K562 (cell line): ENCODE results near the gene TMEM218. TPM values are rescaled to one million over a fixed set of nuclear protein-coding genes. Genes with fewer than 3 reads are reported as not detected.

Source experiments
- ATAC-seq: fragments of 200-7000 bp; cut with Tn5 transposase; 3 replicates; pipeline ENCODE4 v1.9.1; 2020; ENCODE audit warnings: moderate library complexity
- BruUV-seq: library from RNA; stranded (reverse); fragments of 400-500 nt; replicated peaks from 2 replicates; lab custom pipeline; 2021; lab: Mats Ljungman, UMichigan
- CTCF ChIA-PET: fragments of 300-600 bp; formaldehyde crosslinking; extraction: SDS; loops from one replicate; lab custom pipeline; 2021; ENCODE audit warnings: low intra/inter-chr PET ratio; lab: Yijun Ruan, JAX
- POLR2A ChIA-PET: fragments of 300-600, 350-650 bp; sonication (Branson Sonifier 250); formaldehyde crosslinking; extraction: SDS; loops from one replicate; lab custom pipeline; 2021; ENCODE audit warnings: antibody characterized with exemption, inconsistent platforms; lab: Yijun Ruan, JAX
- DNase-seq, 4 experiments: peaks; one replicate each; pipeline versions ENCODE4 v3.0.0 to v3.0.0-alpha.2; 2011 to 2018; ENCODE audit warnings: low spot score in 3 of 4, mixed read lengths in 3 of 4; ENCODE audit errors: extremely low read depth in 1 of 4
- FAIRE-seq: peaks from 2 replicates; lab custom pipeline; 2011; peaks lifted over from hg19 to GRCh38; lab: Jason Lieb, UNC
- H2AFZ ChIP-seq: 2 replicates; pipeline ENCODE4 v1.6.0; 2011; ENCODE audit warnings: low read depth, low read length, control low read depth, inconsistent platforms
- H3K27ac ChIP-seq: fragments of 200-600 bp; 3 replicates; pipeline ENCODE4 v1.8.0; 2011; ENCODE audit warnings: low read depth, mild to moderate bottlenecking, control low read depth, inconsistent platforms, low read length, moderate library complexity, mixed read lengths; ENCODE audit errors: extremely low read depth
- H3K27me3 ChIP-seq, 2 experiments: fragments of 300-600 bp in 1 of 2; 2 replicates in 1 of 2; 3 replicates in 1 of 2; pipeline versions ENCODE4 v1.6.0 to v1.8.0; 2011; ENCODE audit warnings: inconsistent platforms in 2 of 2, low read length in 2 of 2, mild to moderate bottlenecking in 1 of 2, mixed read lengths in 1 of 2, moderate library complexity in 1 of 2; ENCODE audit not compliant: control insufficient read depth in 2 of 2, insufficient read depth in 2 of 2
- H3K36me3 ChIP-seq: fragments of 300-600 bp; 3 replicates; pipeline ENCODE4 v1.8.0; 2011; ENCODE audit warnings: mild to moderate bottlenecking, low read length, inconsistent platforms; ENCODE audit not compliant: control insufficient read depth, insufficient read depth
- H3K4me1 ChIP-seq, 2 experiments: fragments of 200-600 bp in 1 of 2; replicated peaks in 1 of 2; 2 replicates in 1 of 2; 3 replicates in 1 of 2; pipeline versions ENCODE4 v1.5.1 to v1.8.0; 2011; ENCODE audit warnings: inconsistent platforms in 2 of 2, low read length in 2 of 2, mild to moderate bottlenecking in 1 of 2, mixed read lengths in 1 of 2, moderate library complexity in 1 of 2; ENCODE audit not compliant: control insufficient read depth in 2 of 2, insufficient read depth in 2 of 2
- H3K4me2 ChIP-seq: 2 replicates; pipeline ENCODE4 v1.6.1; 2011; ENCODE audit warnings: low read length, control low read depth, inconsistent platforms, mixed read lengths; ENCODE audit not compliant: insufficient read depth
- H3K4me3 ChIP-seq: fragments of 200-600 bp; sonication (generic), shearing (Covaris generic); 2 replicates; pipeline ENCODE4 v1.5.1; 2016; ENCODE audit warnings: control low read depth, inconsistent platforms
- H3K79me2 ChIP-seq: fragments of 200-600 bp; 3 replicates; pipeline ENCODE4 v1.8.0; 2011; ENCODE audit warnings: low read length, inconsistent platforms; ENCODE audit not compliant: control insufficient read depth, insufficient read depth
- H3K9ac ChIP-seq, 2 experiments: 2 replicates each; pipeline versions ENCODE4 v1.6.0 to v1.6.1; 2011; ENCODE audit warnings: low read depth in 2 of 2, low read length in 2 of 2, control low read depth in 1 of 2, inconsistent platforms in 1 of 2, mild to moderate bottlenecking in 1 of 2, mixed read lengths in 1 of 2; ENCODE audit not compliant: insufficient read depth in 1 of 2
- H3K9me1 ChIP-seq: one replicate; pipeline ENCODE4 v1.6.0; 2011; ENCODE audit warnings: inconsistent platforms, mild to moderate bottlenecking, low read length, moderate library complexity; ENCODE audit not compliant: control insufficient read depth, insufficient read depth
- H3K9me3 ChIP-seq: replicated peaks from 2 replicates; pipeline ENCODE4 v1.5.1; 2011; ENCODE audit warnings: low read depth, low read length, inconsistent platforms; ENCODE audit not compliant: control insufficient read depth, insufficient read depth
- H4K20me1 ChIP-seq: replicated peaks from 2 replicates; pipeline ENCODE4 v1.6.1; 2011; ENCODE audit warnings: low read length, inconsistent platforms, mixed read lengths; ENCODE audit not compliant: control insufficient read depth, insufficient read depth
- CBX5 ChIP-seq: IDR thresholded peaks from 2 replicates; pipeline ENCODE4 v1.6.1; 2014; ENCODE audit warnings: low read depth, borderline replicate concordance
- CHCHD3 ChIP-seq: fragments of 250-450 bp; sonication (Bioruptor Pico); IDR thresholded peaks from 2 replicates; pipeline ENCODE4 v2.1.2; 2022; ENCODE audit warnings: mild to moderate bottlenecking
- CHD1 ChIP-seq: fragments of 200-600 bp; sonication (generic); IDR thresholded peaks from one replicate; pipeline ENCODE4 v1.6.1; 2012; ENCODE audit warnings: mild to moderate bottlenecking, moderate library complexity, low read length, inconsistent platforms
- CREB1 ChIP-seq, 2 experiments: sonication (generic) in 1 of 2; formaldehyde crosslinking in 1 of 2; IDR thresholded peaks; 2 replicates each; pipeline versions ENCODE4 v1.6.1 to v1.8.0; 2012 to 2022; ENCODE audit warnings: inconsistent platforms in 1 of 2, mild to moderate bottlenecking in 1 of 2, missing genetic modification reagents in 1 of 2, moderate library complexity in 1 of 2
- MYNN ChIP-seq, 2 experiments: sonication (generic); formaldehyde crosslinking in 1 of 2; IDR thresholded peaks; 2 replicates each; pipeline versions ENCODE4 v1.5.0 to v1.6.1; 2016 to 2020; ENCODE audit warnings: antibody characterized with exemption in 1 of 2, missing genetic modification reagents in 1 of 2
- NCOA4 ChIP-seq: fragments of 450-650 bp; IDR thresholded peaks from 2 replicates; pipeline ENCODE4 v1.6.1; 2018; ENCODE audit warnings: mild to moderate bottlenecking; ENCODE audit not compliant: partially characterized antibody
- NR1H2 ChIP-seq: sonication (generic); formaldehyde crosslinking; IDR thresholded peaks from 2 replicates; pipeline ENCODE4 v1.4.0; 2020; ENCODE audit warnings: mild to moderate bottlenecking, missing genetic modification reagents
- PHB2 ChIP-seq: fragments of 450-650 bp; IDR thresholded peaks from 2 replicates; pipeline ENCODE4 v1.6.1; 2017; ENCODE audit warnings: low read depth
- TAF7 ChIP-seq: fragments of 450-650 bp; IDR thresholded peaks from 2 replicates; pipeline ENCODE4 v1.6.1; 2016; ENCODE audit warnings: missing genetic modification characterization, missing compliant biosample characterization
- ZNF197 ChIP-seq: fragments of 200-800 bp; sonication (Bioruptor generic); IDR thresholded peaks from 2 replicates; pipeline ENCODE4 v1.6.1; 2016; ENCODE audit warnings: low read depth, missing genetic modification characterization, missing compliant biosample characterization
- ZNF707 ChIP-seq: fragments of 250-450 bp; sonication (Bioruptor Pico); conservative IDR thresholded peaks from 2 replicates; pipeline ENCODE4 v1.8.0; 2022; ENCODE audit warnings: inconsistent platforms, mild to moderate bottlenecking, moderate library complexity
- WGBS: fragments of 100-300 bp; shearing (Covaris generic); methylation state at CpG from one replicate; pipeline ENCODE4 v1.1.6; 2016; ENCODE audit warnings: low coverage, mixed read lengths; ENCODE audit not compliant: insufficient coverage; ENCODE audit errors: missing lambda C conversion rate; 5-methylcytosine and 5-hydroxymethylcytosine counted together
- in situ Hi-C: fragments of 300-500 bp; cut with MboI; formaldehyde crosslinking; loops from 4 replicates; pipeline ENCODE4 v1.15.0; 2018; ENCODE audit warnings: inconsistent platforms, mixed read lengths
- intact Hi-C: fragments of 100-400 bp; cut with micrococcal nuclease; formaldehyde crosslinking; loops from 2 replicates; pipeline ENCODE4 v1.14.2; 2022
- polyA plus RNA-seq, 8 experiments: library from polyadenylated mRNA; depleted of rRNA in 4 of 8; stranded (reverse) in 5 of 8; unstranded in 3 of 8; fragments of >200 nt; fragmentation: Nextera tagmentation in 2 of 8; fragmentation: Illumina TruSeq in 1 of 8; extraction: Ambion mirVana in 2 of 8; extraction: Trizol in 1 of 8; gene quantifications; 2 replicates each; pipeline versions ENCODE4 v1.2.1 to v1.2.3, GENCODE V29; 2011 to 2014; ENCODE audit warnings: inconsistent platforms in 1 of 8, missing spikeins in 1 of 8
- total RNA-seq, 7 experiments: library from RNA; depleted of rRNA in 6 of 7; stranded (reverse); fragments of >200 nt in 6 of 7; fragmentation: Illumina TruSeq in 2 of 7; extraction: Trizol in 2 of 7; gene quantifications; 2 replicates each; pipeline versions ENCODE4 v1.2.1 to v1.2.3, GENCODE V29; 2011 to 2021; ENCODE audit warnings: low replicate concordance in 1 of 7
- TF ChIP-seq, protein P1 (sequence below): sonication (generic); IDR thresholded peaks from 2 replicates; pipeline ENCODE4 v1.6.1; 2016
- TF ChIP-seq, protein P2 (sequence below): fragments of 450-650 bp; conservative IDR thresholded peaks from 2 replicates; pipeline ENCODE4 v1.6.1; 2016; ENCODE audit warnings: missing genetic modification characterization, low read depth, mild to moderate bottlenecking, missing compliant biosample characterization, moderate library complexity

Gene TMEM218
- total and polyA plus RNA-seq, 9 of the 15 experiments (the other 6 are each of a cell fraction or from before 2014, with no cell fraction given): 13.4 to 32.2 (median 25.4) TPM

DNA sequence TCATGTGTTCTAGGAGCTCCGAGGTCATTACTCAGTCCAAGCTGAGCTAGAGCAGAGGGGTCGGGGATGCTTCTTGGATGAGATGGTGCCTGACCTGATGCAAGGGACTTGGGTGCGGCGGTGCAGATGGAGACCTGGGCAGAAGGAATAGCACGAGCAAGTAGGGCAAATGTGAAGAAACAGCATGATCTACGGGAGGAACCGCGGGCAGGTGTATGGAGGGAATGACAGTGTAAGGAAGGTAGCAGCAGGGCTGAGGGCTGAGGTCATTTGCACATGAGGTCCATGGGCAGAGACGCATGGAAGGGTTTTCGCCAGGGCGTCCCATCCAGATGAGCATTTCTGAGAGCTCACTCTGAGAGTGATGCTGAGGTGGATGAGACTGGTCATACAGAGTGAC lies 33.4 kb downstream of the TMEM218 start (continued):
- TF ChIP-seq, protein P1, sequence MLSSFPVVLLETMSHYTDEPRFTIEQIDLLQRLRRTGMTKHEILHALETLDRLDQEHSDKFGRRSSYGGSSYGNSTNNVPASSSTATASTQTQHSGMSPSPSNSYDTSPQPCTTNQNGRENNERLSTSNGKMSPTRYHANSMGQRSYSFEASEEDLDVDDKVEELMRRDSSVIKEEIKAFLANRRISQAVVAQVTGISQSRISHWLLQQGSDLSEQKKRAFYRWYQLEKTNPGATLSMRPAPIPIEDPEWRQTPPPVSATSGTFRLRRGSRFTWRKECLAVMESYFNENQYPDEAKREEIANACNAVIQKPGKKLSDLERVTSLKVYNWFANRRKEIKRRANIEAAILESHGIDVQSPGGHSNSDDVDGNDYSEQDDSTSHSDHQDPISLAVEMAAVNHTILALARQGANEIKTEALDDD: no peak
- TF ChIP-seq CHD1: no peak
- no peak for TF ChIP-seq NCOA4
- no peak for TF ChIP-seq TAF7 (tag)
- TF ChIP-seq PHB2: no peak
- no peak for TF ChIP-seq MYNN (IDR thresholded peaks at IDR 0.05)
- TF ChIP-seq MYNN (CRISPR knock-in tag; IDR thresholded peaks at IDR 0.05): no peak

DNA sequence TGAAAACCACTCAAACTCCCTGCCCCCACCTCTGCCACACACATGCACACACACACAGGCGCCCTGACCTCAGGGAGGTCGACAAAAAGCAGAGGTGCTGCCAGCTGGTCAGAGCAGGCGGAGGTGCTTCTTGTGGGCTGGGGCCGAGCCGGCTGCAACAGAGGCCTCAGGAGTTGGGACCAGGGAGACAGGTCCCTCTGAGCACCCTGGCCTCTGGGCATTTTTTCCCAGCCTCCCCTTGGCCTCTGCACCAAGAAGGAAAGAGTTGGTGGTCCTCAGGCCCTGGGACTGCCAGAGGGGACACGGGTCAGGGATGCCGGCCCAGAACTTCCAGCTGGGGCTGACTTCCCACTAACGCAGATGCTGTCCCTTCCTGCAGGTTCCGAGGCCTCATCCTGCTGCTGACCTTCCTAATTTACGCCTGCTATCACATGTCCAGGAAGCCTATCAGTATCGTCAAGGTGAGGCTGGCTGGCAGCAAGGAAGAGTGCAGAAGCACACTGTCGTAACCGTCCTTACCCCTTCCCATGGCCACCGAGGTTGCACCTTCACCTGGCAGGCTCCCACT lies 35.0 kb downstream of the TMEM218 start:
- Histone ChIP-seq H2AFZ (peak overlapping the region; percentile 88), H3K36me3 (no peaks in the 10 kb centered on the region), H4K20me1 (no peaks in the 10 kb centered on the region), H3K9me3 (no peaks in the 10 kb centered on the region), H3K79me2 (no peaks in the 10 kb centered on the region), H3K4me3 (no peak overlapping the region), H3K4me1 (peaks cover 38 to 47% of the 10 kb centered on the region in 2 experiments), H3K27me3 (no peaks in the 10 kb centered on the region), H3K4me2 (peak overlapping the region; percentile 64; the same call in 1 of the 2 replicates), H3K27ac (peak overlapping the region; percentile 41; the same call in 1 of the 3 replicates), H3K9ac (peak overlapping the region in 1 of 2 experiments; percentile 66; a peak in 2 of 4 replicates), H3K9me1 (peaks cover 5% of the 10 kb centered on the region)
- FAIRE-seq: no peak
- no peak for ATAC-seq
- no TSS peak for BruUV-seq
- DNase-seq: no peak
- ChIA-PET CTCF (no interaction called here), POLR2A (no interaction called here)
- TF ChIP-seq, protein P2, sequence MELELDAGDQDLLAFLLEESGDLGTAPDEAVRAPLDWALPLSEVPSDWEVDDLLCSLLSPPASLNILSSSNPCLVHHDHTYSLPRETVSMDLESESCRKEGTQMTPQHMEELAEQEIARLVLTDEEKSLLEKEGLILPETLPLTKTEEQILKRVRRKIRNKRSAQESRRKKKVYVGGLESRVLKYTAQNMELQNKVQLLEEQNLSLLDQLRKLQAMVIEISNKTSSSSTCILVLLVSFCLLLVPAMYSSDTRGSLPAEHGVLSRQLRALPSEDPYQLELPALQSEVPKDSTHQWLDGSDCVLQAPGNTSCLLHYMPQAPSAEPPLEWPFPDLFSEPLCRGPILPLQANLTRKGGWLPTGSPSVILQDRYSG (tag): no peak
- TF ChIP-seq NR1H2 (no peak), ZNF707 (CRISPR knock-in tag) (no peak), ZNF197 (no peak), CREB1 (IDR thresholded peaks at IDR 0.05) (no peak), CREB1 (CRISPR knock-in tag; IDR thresholded peaks at IDR 0.05) (no peak), CHCHD3 (CRISPR knock-in tag) (no peak), CBX5 (no peak)
- WGBS: 70% methylated on average over 14 of the region's 14 CpGs
- intact Hi-C loops (no loop called here), in situ Hi-C loops (no loop called here)
